Raji (cell line): Measurements from ENCODE around the gene GJD3.

Experiments used
- POLR2A ChIP-seq: IDR thresholded peaks from 2 replicates; pipeline ENCODE4 v1.6.1; 2011; ENCODE audit warnings: low read depth, low read length, control low read depth; ENCODE audit not compliant: insufficient read depth

The GJD3 gene

GRCh38 chr17:40338058-40338457, 26.5 kb downstream of the GJD3 start:
- TF ChIP-seq POLR2A = no peak

DNA sequence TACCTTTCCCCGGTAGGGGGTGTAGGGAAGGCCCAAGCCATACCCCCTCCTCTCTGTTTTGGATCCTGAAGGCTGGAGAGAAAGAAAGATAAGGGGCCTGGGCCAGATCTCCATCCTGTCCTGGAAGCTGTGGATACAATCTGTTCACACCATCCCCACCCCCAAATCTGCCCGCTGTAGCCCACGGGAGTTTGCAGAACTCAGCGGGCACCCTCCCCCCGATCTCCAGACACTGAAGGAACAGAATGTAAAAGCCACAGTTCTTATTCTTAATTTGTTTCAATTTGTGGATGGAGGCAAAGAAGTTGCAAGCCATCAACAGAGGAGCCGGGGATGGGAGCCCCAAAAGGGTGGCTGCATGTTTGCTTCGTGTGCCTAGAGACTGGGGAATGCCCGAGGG, 27.2 kb downstream of the GJD3 start:
- no peak for TF ChIP-seq POLR2A

DNA sequence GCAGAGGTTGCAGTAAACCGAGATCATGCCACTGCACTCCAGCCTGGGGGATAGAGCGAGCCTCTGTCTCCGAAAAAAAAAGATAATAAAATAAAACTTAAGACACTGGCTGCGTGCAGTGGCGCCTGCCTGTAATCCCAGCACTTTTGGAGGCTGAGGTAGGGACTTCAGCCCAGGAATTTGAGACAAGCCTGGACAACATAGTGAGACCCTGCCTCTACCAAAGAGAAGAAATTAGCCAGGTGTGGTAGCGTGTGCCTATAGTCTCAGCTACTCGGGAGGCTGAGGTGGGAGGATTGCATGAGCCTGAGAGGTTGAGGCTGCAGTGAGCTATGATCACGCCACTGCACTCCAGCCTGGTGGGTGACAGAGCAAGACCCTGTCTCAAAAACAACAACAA, 28.9 kb downstream of the GJD3 start:
- TF ChIP-seq POLR2A = no peak

GRCh38 chr17:40333781-40334448, 30.6 kb downstream of the GJD3 start:
- TF ChIP-seq POLR2A = no peak

DNA sequence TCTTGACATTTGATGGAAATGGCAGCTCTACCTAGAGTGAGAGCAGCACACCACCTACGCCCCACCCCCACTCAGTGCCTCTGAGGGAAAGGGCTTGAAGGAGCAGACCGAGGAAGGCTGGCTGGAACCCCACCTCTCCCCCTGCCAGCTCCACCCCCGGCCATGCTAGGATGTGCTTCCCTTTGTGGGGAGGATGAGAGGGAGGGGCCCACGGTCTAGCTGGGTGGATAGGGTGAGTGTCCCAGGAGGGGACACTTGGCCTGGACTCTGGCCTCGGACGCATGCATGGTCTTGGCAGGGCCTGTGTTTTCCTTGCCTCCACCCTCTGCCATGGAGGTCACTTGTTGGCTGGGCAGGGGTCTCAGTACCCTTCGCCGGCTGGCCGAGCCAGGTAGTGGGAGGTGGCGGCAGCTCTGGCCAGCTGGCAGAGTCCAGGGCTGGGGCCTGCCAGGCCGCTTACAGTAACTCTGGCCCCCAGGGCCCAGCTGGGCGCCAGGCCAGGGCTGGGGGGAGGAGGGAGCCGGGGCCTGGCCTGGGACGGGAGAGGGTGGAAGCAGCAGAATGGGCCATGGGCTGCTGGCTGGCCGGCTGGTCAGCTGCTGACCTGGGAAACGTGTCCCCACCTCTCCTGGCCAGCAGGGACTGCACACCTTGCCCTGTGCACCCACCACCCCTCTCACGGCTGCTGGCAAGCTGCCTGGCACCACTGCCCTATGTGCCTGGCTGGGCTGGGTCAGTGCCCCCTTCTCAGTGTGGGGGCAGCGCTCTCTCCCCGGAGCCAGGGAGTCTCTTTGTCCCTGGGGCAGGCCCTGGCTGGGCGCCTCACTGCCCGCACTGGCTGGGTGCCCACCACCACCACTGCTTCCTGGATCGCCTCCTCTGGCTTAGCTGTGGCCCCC, 32.5 kb downstream of the GJD3 start:
- no peak for TF ChIP-seq POLR2A

DNA sequence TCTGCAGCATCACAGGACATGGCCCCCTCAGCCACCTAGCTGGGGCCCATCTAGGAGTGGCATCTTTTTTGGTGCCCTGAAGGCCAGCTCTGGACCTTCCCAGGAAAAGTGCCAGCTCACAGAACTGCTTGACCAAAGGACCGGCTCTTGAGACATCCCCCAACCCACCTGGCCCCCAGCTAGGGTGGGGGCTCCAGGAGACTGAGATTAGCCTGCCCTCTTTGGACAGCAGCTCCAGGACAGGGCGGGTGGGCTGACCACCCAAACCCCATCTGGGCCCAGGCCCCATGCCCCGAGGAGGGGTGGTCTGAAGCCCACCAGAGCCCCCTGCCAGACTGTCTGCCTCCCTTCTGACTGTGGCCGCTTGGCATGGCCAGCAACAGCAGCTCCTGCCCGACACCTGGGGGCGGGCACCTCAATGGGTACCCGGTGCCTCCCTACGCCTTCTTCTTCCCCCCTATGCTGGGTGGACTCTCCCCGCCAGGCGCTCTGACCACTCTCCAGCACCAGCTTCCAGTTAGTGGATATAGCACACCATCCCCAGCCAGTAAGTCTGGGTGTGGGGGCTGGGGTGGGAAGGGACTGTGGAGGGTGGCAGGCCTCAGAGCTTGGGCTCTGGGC, 33.6 kb downstream of the GJD3 start:
- TF ChIP-seq POLR2A = no peak

DNA sequence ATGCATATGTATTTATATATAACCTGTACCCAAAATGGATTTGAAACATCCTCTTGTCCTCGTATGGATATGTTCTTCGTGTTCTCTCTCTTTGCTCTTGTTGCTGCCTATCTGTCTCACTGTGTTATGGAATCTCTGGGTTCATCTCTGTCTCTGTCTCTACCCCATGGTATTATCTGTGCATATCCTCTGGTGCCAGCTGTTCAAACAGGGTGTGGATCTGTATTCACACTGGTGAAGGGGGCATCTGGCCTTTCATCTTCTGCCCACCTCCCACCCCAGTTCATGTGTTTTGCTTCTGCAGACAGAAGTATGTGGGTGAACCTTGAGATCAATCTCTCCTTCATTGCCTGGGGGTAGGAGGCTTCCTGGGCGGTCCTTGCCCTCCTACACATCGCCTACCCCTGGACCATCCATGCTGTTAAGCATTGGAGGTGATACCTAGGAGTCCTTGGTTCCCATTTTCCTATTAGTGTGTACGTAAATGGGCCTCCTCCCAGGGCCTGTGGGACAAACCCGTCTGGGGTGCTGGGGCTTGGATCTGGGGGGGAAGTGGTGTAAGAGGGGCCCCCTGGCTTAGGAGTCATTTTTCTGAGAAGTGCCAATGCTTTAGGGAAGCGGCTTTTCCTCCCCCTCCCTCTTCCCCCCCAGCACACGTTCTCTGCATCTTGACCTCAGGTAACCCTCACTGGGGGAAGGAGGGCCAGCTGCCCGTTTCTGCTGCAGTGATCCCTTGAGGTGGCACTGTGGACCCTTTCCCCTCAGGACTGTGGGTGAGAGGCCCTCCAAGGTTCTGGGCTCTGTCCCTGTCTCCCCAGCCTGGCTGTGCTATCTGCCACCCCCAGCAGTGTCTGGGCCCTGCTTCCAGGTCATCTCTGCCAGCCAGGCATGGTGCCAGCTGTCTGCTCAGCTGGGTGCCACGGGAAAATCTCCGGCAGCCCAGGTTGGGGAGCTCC, 34.4 kb downstream of the GJD3 start:
- no peak for TF ChIP-seq POLR2A

DNA sequence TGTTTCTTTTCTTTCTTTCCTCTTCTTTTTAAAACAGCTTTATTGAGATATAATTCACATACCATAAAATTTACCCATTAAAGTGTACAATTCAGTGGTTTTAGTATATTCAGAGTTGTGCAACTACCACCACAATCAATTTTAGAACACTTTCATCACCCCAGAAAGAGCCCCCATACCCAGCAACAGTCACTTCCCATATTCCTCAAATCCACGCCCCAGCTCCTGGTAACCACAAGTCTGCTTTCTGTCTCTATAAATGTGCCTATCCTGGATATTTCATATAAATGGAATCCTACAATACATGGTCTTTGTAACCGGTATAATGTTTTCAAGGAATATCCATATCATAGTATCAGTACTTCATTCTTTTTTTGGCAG, 36.2 kb downstream of the GJD3 start:
- TF ChIP-seq POLR2A = no peak

DNA sequence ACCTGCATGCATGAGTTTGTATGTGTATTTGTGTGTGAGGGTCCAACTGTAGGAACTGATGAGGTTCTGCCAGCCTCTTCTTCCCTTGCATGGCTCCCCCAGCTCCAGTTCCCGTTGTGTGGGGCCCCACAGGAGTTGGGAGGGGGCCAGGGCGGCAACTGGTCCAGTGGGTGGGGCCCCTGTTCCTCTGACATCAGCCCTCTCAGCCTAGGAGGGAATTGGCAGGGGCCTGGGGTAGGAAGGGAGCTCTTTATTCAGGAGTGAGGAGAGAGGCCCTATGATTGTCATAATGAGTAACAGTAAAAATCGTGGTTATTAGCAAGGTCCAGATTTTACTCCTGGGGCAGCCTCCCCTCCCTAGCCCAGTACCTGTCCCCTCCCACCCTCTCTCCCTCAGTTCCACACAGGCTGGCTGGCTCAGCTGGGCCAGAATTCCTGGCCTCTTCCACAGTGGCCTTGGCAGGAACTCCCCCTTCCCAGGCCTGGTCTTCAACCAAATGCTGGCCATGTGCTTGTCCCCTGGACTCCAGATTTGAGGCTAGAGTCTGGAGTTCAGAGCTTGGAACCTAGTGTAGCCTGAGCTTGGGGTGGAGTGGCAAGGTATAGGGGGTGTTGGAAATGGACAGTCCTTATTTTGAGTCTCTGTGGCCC, 36.7 kb downstream of the GJD3 start:
- TF ChIP-seq POLR2A = no peak

DNA sequence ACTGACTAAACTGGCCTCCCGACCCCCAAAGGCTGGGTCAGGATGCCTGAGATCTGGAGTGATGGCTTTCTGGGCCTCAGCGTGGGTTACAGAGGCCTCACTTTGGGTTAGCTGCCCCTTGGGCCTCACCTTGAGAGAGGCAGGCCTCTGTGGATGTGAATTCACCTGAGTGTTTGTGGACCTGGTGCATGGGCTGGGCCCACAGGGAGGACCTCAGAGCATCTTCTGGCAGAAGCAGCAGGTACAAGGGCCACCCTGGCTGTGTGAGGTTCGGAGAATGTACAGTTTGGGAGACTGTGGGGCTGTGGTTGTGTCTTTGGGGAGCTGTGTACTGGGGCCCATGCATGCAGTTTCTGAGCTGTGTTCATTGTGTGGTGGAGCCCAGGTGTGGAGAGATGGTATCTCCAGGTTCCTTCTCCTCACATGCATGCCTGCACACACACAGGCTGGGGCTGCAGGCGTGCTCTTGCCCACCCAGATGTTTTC, 37.2 kb downstream of the GJD3 start:
- TF ChIP-seq POLR2A = no peak

- no peak for TF ChIP-seq POLR2A
Measured at GRCh38 chr17:40326832-40327199, 37.7 kb downstream of the GJD3 start.

DNA sequence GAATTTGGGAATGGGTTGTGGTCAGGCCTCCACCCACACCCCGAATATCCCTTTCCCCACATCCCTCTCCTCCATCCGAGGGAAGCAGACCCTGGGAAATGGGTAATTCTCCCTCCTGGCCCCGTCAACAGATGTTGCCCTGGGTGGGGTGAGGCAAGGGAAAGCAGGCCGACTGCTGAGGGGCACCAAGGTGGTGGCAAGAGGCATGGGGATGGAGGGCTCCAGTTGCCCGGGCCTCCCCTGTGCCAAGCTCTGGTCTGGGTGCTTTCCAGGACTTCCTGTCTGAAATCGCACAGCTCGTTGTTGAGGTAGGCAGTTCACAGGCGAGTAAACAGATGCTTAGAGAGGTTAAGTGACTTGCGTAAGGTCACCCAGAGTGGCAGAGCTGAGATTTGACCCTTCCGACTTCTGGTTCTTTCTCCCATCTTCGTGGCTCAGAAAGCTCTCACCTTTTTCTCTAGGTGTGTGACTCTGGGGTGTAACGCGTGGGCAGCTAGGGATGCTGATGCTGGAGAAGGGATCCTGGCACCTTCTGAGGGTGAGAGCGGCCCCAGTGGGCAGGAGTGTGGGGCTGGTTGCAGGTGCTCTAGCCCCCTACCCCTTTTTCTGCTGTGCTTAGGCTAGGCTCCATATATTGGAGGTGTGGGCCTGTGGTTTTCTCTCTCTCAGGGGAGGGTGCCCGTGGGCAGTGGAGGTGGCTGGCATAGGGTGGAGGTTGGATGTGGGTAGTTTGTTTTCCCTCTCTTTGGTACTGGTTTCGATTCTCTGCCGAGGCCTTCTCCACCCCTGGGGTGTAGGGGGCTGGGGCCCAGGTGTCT, 38.3 kb downstream of the GJD3 start:
- TF ChIP-seq POLR2A = no peak
